Right lobe of liver (tissue), 4 donors: Measurements from ENCODE around the gene HORMAD2.

Experiments used
- CTCF ChIP-seq, 4 donors: fragments of 200-600 bp in 3 of 4; fragments of 450-650 bp in 1 of 4; IDR thresholded peaks; one replicate each; pipeline versions ENCODE4 v1.5.1 to v1.8.0; 2016 to 2022; ENCODE audit warnings: antibody characterized with exemption in 4 of 4, mild to moderate bottlenecking in 2 of 4
- POLR2A ChIP-seq: fragments of 450-650 bp; IDR thresholded peaks from one replicate; pipeline ENCODE4 v1.6.1; 2017; ENCODE audit warnings: antibody characterized with exemption, mild to moderate bottlenecking
- donor health status: DM: no; HTN: no; CAD: no.
- donor health status: DM: no; HTN: no; CAD: no.
- donor health status: DM: no; HTN: yes; CAD: no.

GRCh38 chr22:30132290-30132996 is 52.2 kb downstream of the HORMAD2 start:
- TF ChIP-seq CTCF (IDR thresholded peaks at IDR 0.05) (no peak), POLR2A (no peak)
